Adrenal gland (tissue), 5 donors: ENCODE data around the gene MOCS2.

Experiments
- CTCF ChIP-seq, 6 experiments: fragments of 450-650 bp in 4 of 6; fragments of 200-600 bp in 2 of 6; sonication (generic) in 1 of 6; IDR thresholded peaks; 1 replicate in 5 of 6; 2 replicates in 1 of 6; pipeline versions ENCODE4 v1.5.1 to v1.8.0; 2016 to 2021; ENCODE audit warnings: antibody characterized with exemption in 6 of 6, mild to moderate bottlenecking in 2 of 6, moderate library complexity in 1 of 6
- POLR2A ChIP-seq, 2 donors: fragments of 450-650 bp; IDR thresholded peaks; one replicate each; pipeline ENCODE4 v1.6.1; 2017; ENCODE audit warnings: antibody characterized with exemption in 2 of 2, mild to moderate bottlenecking in 2 of 2, moderate library complexity in 1 of 2
- donor health status: DM: no; HTN: no; CAD: no.

- TF ChIP-seq CTCF (IDR thresholded peaks at IDR 0.05) (no peak), POLR2A (IDR thresholded peaks at IDR 0.05) (no peak)
Measured at GRCh38 chr5:53068291-53068836, 41.2 kb downstream of the MOCS2 start.
